ENCODE data around the gene NUMB. TPM values are rescaled to one million over a fixed set of nuclear protein-coding genes. Genes with fewer than 3 reads are reported as not detected.

The NUMB gene
- total and polyA plus RNA-seq, 4 donors, result 21.2 to 45.8 (median 26.1) TPM

DNA sequence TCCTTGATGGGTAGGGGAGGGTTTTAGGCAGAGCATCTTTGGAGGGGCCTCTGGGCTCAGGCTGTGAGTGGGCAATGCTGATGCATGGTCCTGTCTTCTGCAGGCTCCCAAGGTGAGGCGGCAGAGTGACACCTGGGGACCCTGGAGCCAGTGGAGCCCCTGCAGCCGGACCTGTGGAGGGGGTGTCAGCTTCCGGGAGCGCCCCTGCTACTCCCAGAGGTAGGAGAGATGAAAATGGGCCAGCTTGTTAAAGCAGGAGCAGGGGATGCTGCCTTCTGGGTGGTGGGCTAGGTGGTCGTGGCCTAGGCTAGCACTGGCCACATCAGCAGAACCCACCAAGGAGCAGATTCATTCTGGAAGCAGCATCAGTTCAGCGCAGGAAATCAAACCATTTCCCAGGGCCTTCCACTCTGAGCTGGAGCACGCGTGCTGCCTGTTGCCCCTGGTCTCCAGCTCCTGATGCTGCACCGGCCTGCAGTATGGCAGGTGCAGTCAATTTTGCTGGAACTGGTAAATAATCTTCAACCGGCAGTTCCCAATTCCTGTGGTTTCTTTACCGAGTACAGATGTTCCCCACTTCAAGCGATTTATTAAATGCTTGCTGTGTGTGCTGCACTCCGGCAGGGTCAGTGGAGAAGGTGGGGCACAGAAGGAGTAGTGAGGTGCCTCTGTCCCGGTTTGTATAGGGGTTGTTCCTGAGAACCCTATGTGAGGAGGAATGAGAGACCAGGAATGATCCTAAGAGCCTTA, 213.6 kb downstream of the NUMB start:
- 92% methylated on average over 14 of the region's 14 CpGs for WGBS
- H3K36me3 ChIP-seq (ENCODE audit: control insufficient read depth in 4 of 4, insufficient read depth in 3 of 4, low read depth in 1 of 4, low read length in 3 of 4), result no peaks in the 10 kb centered on the region
- DNase-seq (ENCODE audit: low spot score), result no peak
- H3K9me3 ChIP-seq (ENCODE audit: control insufficient read depth in 4 of 4, low read length in 3 of 4), result no peaks in the 10 kb centered on the region
- peaks cover 0 to 8% (median 1%) of the 10 kb centered on the region in 4 donors for H3K4me1 ChIP-seq (ENCODE audit: control insufficient read depth in 4 of 4, insufficient read depth in 4 of 4, low read length in 3 of 4)
- TF ChIP-seq HNF4G (IDR thresholded peaks at IDR 0.05), result no peak
- TF ChIP-seq, protein P1, sequence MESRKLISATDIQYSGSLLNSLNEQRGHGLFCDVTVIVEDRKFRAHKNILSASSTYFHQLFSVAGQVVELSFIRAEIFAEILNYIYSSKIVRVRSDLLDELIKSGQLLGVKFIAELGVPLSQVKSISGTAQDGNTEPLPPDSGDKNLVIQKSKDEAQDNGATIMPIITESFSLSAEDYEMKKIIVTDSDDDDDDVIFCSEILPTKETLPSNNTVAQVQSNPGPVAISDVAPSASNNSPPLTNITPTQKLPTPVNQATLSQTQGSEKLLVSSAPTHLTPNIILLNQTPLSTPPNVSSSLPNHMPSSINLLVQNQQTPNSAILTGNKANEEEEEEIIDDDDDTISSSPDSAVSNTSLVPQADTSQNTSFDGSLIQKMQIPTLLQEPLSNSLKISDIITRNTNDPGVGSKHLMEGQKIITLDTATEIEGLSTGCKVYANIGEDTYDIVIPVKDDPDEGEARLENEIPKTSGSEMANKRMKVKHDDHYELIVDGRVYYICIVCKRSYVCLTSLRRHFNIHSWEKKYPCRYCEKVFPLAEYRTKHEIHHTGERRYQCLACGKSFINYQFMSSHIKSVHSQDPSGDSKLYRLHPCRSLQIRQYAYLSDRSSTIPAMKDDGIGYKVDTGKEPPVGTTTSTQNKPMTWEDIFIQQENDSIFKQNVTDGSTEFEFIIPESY (IDR thresholded peaks at IDR 0.05), result no peak
- H3K27ac ChIP-seq (ENCODE audit: low read depth in 1 of 2, low read length in 2 of 2), result no peak overlapping the region
- no peak overlapping the region for H3K9ac ChIP-seq (ENCODE audit: low read depth in 1 of 2, low read length in 2 of 2)
- no peaks in the 10 kb centered on the region for H3K27me3 ChIP-seq (ENCODE audit: control insufficient read depth in 4 of 4, insufficient read depth in 4 of 4, low read length in 3 of 4)
- H3K4me3 ChIP-seq (ENCODE audit: low read depth in 1 of 3, low read length in 3 of 3), result no peak overlapping the region

DNA sequence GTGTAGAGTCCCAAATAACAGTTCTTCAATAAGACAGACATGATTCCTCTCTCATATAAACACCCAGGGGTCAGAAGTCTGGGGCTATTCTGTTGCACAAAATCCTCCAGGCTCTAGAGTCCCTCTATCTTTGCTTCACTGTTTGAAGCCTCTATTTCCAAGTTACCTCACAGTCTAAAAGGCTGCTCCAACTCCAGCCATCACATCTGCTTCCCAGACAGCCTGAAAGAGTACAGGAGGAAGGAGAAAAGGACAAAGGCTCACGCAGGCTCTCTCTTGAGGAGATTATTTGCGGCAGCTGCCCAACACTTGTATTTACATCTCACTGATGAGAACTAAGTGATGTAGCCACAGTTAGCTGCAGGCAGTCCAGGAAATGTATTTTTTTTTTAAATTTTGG, 214.6 kb downstream of the NUMB start:
- 96% methylated on average over 2 of the region's 2 CpGs for WGBS
- Histone ChIP-seq H3K4me1 (ENCODE audit: control insufficient read depth in 4 of 4, insufficient read depth in 4 of 4, low read length in 3 of 4) (peaks cover 0 to 18% (median 8%) of the 10 kb centered on the region in 4 donors), H3K4me3 (ENCODE audit: low read depth in 1 of 3, low read length in 3 of 3) (no peak overlapping the region), H3K36me3 (ENCODE audit: control insufficient read depth in 4 of 4, insufficient read depth in 3 of 4, low read depth in 1 of 4, low read length in 3 of 4) (no peaks in the 10 kb centered on the region), H3K9me3 (ENCODE audit: control insufficient read depth in 4 of 4, low read length in 3 of 4) (no peaks in the 10 kb centered on the region), H3K27me3 (ENCODE audit: control insufficient read depth in 4 of 4, insufficient read depth in 4 of 4, low read length in 3 of 4) (peaks cover 0 to 4% (median 1%) of the 10 kb centered on the region in 4 donors), H3K9ac (ENCODE audit: low read depth in 1 of 2, low read length in 2 of 2) (no peak overlapping the region), H3K27ac (ENCODE audit: low read depth in 1 of 2, low read length in 2 of 2) (no peak overlapping the region)
- DNase-seq (ENCODE audit: low spot score), result no peak
- TF ChIP-seq HNF4G (IDR thresholded peaks at IDR 0.05) (no peak), SP1 (IDR thresholded peaks at IDR 0.05) (no peak), RXRA (IDR thresholded peaks at IDR 0.05) (no peak), TAF1 (conservative IDR thresholded peaks at IDR 0.05) (no peak), GABPA (IDR thresholded peaks at IDR 0.05 in 1 of 2, conservative IDR thresholded peaks at IDR 0.05 in 1 of 2) (no peak), YY1 (IDR thresholded peaks at IDR 0.05) (no peak), FOXA1 (IDR thresholded peaks at IDR 0.05) (no peak), JUND (IDR thresholded peaks at IDR 0.05) (no peak), NR2F2 (IDR thresholded peaks at IDR 0.05) (no peak), FOXA2 (IDR thresholded peaks at IDR 0.05) (no peak), EGR1 (IDR thresholded peaks at IDR 0.05; ENCODE audit: low read depth in 2 of 2) (no peak), HNF4A (conservative IDR thresholded peaks at IDR 0.05) (no peak), RAD21 (IDR thresholded peaks at IDR 0.05) (no peak)
- TF ChIP-seq, protein P1 (IDR thresholded peaks at IDR 0.05), result no peak
- TF ChIP-seq, protein P2, sequence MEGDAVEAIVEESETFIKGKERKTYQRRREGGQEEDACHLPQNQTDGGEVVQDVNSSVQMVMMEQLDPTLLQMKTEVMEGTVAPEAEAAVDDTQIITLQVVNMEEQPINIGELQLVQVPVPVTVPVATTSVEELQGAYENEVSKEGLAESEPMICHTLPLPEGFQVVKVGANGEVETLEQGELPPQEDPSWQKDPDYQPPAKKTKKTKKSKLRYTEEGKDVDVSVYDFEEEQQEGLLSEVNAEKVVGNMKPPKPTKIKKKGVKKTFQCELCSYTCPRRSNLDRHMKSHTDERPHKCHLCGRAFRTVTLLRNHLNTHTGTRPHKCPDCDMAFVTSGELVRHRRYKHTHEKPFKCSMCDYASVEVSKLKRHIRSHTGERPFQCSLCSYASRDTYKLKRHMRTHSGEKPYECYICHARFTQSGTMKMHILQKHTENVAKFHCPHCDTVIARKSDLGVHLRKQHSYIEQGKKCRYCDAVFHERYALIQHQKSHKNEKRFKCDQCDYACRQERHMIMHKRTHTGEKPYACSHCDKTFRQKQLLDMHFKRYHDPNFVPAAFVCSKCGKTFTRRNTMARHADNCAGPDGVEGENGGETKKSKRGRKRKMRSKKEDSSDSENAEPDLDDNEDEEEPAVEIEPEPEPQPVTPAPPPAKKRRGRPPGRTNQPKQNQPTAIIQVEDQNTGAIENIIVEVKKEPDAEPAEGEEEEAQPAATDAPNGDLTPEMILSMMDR (IDR thresholded peaks at IDR 0.05; ENCODE audit: low read depth, low read length, missing input control), result no peak
- TF ChIP-seq, protein P3, sequence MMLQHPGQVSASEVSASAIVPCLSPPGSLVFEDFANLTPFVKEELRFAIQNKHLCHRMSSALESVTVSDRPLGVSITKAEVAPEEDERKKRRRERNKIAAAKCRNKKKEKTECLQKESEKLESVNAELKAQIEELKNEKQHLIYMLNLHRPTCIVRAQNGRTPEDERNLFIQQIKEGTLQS (IDR thresholded peaks at IDR 0.05), result no peak
- TF ChIP-seq, protein P4, sequence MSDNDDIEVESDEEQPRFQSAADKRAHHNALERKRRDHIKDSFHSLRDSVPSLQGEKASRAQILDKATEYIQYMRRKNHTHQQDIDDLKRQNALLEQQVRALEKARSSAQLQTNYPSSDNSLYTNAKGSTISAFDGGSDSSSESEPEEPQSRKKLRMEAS (IDR thresholded peaks at IDR 0.05), result no peak
- TF ChIP-seq, protein P5, sequence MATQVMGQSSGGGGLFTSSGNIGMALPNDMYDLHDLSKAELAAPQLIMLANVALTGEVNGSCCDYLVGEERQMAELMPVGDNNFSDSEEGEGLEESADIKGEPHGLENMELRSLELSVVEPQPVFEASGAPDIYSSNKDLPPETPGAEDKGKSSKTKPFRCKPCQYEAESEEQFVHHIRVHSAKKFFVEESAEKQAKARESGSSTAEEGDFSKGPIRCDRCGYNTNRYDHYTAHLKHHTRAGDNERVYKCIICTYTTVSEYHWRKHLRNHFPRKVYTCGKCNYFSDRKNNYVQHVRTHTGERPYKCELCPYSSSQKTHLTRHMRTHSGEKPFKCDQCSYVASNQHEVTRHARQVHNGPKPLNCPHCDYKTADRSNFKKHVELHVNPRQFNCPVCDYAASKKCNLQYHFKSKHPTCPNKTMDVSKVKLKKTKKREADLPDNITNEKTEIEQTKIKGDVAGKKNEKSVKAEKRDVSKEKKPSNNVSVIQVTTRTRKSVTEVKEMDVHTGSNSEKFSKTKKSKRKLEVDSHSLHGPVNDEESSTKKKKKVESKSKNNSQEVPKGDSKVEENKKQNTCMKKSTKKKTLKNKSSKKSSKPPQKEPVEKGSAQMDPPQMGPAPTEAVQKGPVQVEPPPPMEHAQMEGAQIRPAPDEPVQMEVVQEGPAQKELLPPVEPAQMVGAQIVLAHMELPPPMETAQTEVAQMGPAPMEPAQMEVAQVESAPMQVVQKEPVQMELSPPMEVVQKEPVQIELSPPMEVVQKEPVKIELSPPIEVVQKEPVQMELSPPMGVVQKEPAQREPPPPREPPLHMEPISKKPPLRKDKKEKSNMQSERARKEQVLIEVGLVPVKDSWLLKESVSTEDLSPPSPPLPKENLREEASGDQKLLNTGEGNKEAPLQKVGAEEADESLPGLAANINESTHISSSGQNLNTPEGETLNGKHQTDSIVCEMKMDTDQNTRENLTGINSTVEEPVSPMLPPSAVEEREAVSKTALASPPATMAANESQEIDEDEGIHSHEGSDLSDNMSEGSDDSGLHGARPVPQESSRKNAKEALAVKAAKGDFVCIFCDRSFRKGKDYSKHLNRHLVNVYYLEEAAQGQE (IDR thresholded peaks at IDR 0.05), result no peak
